IMR-90 (cell line): ENCODE data around the gene MYO3B. TPM values are rescaled to one million over a fixed set of nuclear protein-coding genes. Genes with fewer than 3 reads are reported as not detected.

Source experiments
- ATAC-seq: fragments of 200-7000 bp; cut with Tn5 transposase; 2 replicates; pipeline ENCODE4 v1.9.1; 2020; ENCODE audit warnings: low read depth, mild to moderate bottlenecking, moderate library complexity
- BruUV-seq: library from RNA; stranded (reverse); fragments of 400-500 nt; replicated peaks from 2 replicates; lab custom pipeline; 2021; lab: Mats Ljungman, UMichigan
- CTCF ChIA-PET: fragments of 300-600 bp; formaldehyde crosslinking; extraction: SDS; loops from one replicate; lab custom pipeline; 2021; ENCODE audit warnings: antibody characterized with exemption; lab: Yijun Ruan, JAX
- POLR2A ChIA-PET: fragments of 300-600 bp; sonication (Branson Sonifier 250); formaldehyde crosslinking; loops from one replicate; lab custom pipeline; 2022; ENCODE audit warnings: antibody characterized with exemption; ENCODE audit not compliant: unreplicated experiment; lab: Charles Lee
- DNase-seq: peaks from one replicate; pipeline ENCODE4 v3.0.0; 2013
- H2AFZ ChIP-seq: replicated peaks from 2 replicates; pipeline ENCODE3; 2013; ENCODE audit warnings: low read length, mild to moderate bottlenecking; ENCODE audit not compliant: poor library complexity
- H2AK5ac ChIP-seq: 2 replicates; pipeline ENCODE4 v1.6.1; 2013; ENCODE audit warnings: low read depth, low read length, inconsistent platforms
- H2AK9ac ChIP-seq: replicated peaks from 2 replicates; pipeline ENCODE3; 2013; ENCODE audit warnings: mild to moderate bottlenecking, low read depth, low read length, moderate library complexity; ENCODE audit not compliant: poor library complexity
- H2BK120ac ChIP-seq: 2 replicates; pipeline ENCODE4 v1.6.1; 2013; ENCODE audit warnings: low read depth, low read length, inconsistent platforms
- H2BK15ac ChIP-seq: 3 replicates; pipeline ENCODE4 v1.6.1; 2013; ENCODE audit warnings: low read depth, low read length, inconsistent platforms
- H2BK20ac ChIP-seq: 2 replicates; pipeline ENCODE4 v1.6.1; 2013; ENCODE audit warnings: low read depth, mild to moderate bottlenecking, inconsistent platforms, low read length, moderate library complexity
- H2BK5ac ChIP-seq: 2 replicates; pipeline ENCODE4 v1.6.1; 2013; ENCODE audit warnings: mild to moderate bottlenecking, low read depth, low read length, inconsistent platforms; ENCODE audit not compliant: poor library complexity, severe bottlenecking
- H3K14ac ChIP-seq: replicated peaks from 2 replicates; pipeline ENCODE4 v1.6.1; 2013; ENCODE audit warnings: low read depth, low read length, inconsistent platforms
- H3K18ac ChIP-seq: 2 replicates; pipeline ENCODE4 v1.6.1; 2013; ENCODE audit warnings: low read depth, low read length, control low read depth
- H3K23ac ChIP-seq: 2 replicates; pipeline ENCODE4 v1.6.1; 2013; ENCODE audit warnings: low read depth, low read length, inconsistent platforms
- H3K27ac ChIP-seq: 2 replicates; pipeline ENCODE4 v1.5.1; 2013; ENCODE audit warnings: mild to moderate bottlenecking, control low read depth, low read length; ENCODE audit not compliant: insufficient read depth
- H3K27me3 ChIP-seq: 2 replicates; pipeline ENCODE4 v1.6.1; 2013; ENCODE audit warnings: low read length; ENCODE audit not compliant: control insufficient read depth, insufficient read depth
- H3K36me3 ChIP-seq: 2 replicates; pipeline ENCODE4 v1.6.1; 2013; ENCODE audit warnings: low read length, mixed read lengths; ENCODE audit not compliant: control insufficient read depth, insufficient read depth
- H3K4ac ChIP-seq: 2 replicates; pipeline ENCODE4 v1.6.1; 2013; ENCODE audit warnings: low read depth, low read length, inconsistent platforms
- H3K4me1 ChIP-seq: 2 replicates; pipeline ENCODE4 v1.6.1; 2013; ENCODE audit warnings: low read length, mixed read lengths; ENCODE audit not compliant: control insufficient read depth, insufficient read depth
- H3K4me2 ChIP-seq: 2 replicates; pipeline ENCODE4 v1.6.1; 2013; ENCODE audit warnings: low read depth, mild to moderate bottlenecking, control low read depth, low read length, moderate library complexity
- H3K4me3 ChIP-seq: 2 replicates; pipeline ENCODE4 v1.5.1; 2013; ENCODE audit warnings: low read depth, mild to moderate bottlenecking, control low read depth, low read length, moderate library complexity; ENCODE audit not compliant: insufficient read depth
- H3K56ac ChIP-seq: 2 replicates; pipeline ENCODE4 v1.6.1; 2013; ENCODE audit warnings: low read length, inconsistent platforms; ENCODE audit not compliant: insufficient read depth; ENCODE audit errors: extremely low read depth
- H3K79me1 ChIP-seq, 2 experiments: 2 replicates each; pipeline ENCODE4 v1.6.1; 2013; ENCODE audit warnings: low read length in 2 of 2, inconsistent platforms in 1 of 2, low read depth in 1 of 2
- H3K9ac ChIP-seq: 2 replicates; pipeline ENCODE4 v1.6.1; 2013; ENCODE audit warnings: low read depth, low read length, control low read depth
- H3K9me1 ChIP-seq: 2 replicates; pipeline ENCODE4 v1.6.1; 2013; ENCODE audit warnings: low read length, inconsistent platforms; ENCODE audit not compliant: insufficient read depth
- H3K9me3 ChIP-seq: 2 replicates; pipeline ENCODE4 v1.6.1; 2013; ENCODE audit warnings: low read length; ENCODE audit not compliant: control insufficient read depth, insufficient read depth
- H4K20me1 ChIP-seq: 2 replicates; pipeline ENCODE4 v1.6.1; 2013; ENCODE audit warnings: low read length, inconsistent platforms; ENCODE audit not compliant: insufficient read depth
- H4K5ac ChIP-seq: 2 replicates; pipeline ENCODE4 v1.6.1; 2013; ENCODE audit warnings: mild to moderate bottlenecking, low read depth, low read length, control low read depth
- H4K8ac ChIP-seq, 2 experiments: 2 replicates each; pipeline ENCODE4 v1.6.1; 2013; ENCODE audit warnings: low read depth in 2 of 2, low read length in 2 of 2, control low read depth in 1 of 2, inconsistent platforms in 1 of 2
- H4K91ac ChIP-seq: 2 replicates; pipeline ENCODE4 v1.6.1; 2013; ENCODE audit warnings: low read depth, low read length, inconsistent platforms; ENCODE audit not compliant: insufficient read depth
- BHLHE40 ChIP-seq: fragments of 150-350 bp; IDR thresholded peaks from 2 replicates; pipeline ENCODE4 v1.6.1; 2016; ENCODE audit warnings: mild to moderate bottlenecking, low read depth, low read length
- CEBPB ChIP-seq: IDR thresholded peaks from 2 replicates; pipeline ENCODE4 v1.6.1; 2012; ENCODE audit warnings: low read depth, low read length, improper control_type of control experiment
- CHD1 ChIP-seq: IDR thresholded peaks from 2 replicates; pipeline ENCODE4 v1.6.1; 2012; ENCODE audit warnings: low read depth, low read length, improper control_type of control experiment
- MXI1 ChIP-seq: IDR thresholded peaks from 2 replicates; pipeline ENCODE4 v1.6.1; 2012; ENCODE audit warnings: low read depth, mild to moderate bottlenecking, low read length, moderate library complexity, borderline replicate concordance
- WGBS, 2 experiments: methylation state at CpG; one replicate each; pipeline versions ENCODE4 v1.1.5 to v1.1.7; 2013; ENCODE audit warnings: missing lambda C conversion rate in 2 of 2; ENCODE audit not compliant: insufficient read length in 1 of 2; ENCODE audit errors: extremely low coverage in 2 of 2; 5-methylcytosine and 5-hydroxymethylcytosine counted together
- dilution Hi-C: fragments of 300-500 bp; cut with HindIII; formaldehyde crosslinking; loops from one replicate; pipeline ENCODE4 v1.14.3; 2018; ENCODE audit warnings: low sequenced_read_pairs; ENCODE audit not compliant: unreplicated experiment
- in situ Hi-C: fragments of 300-500 bp; cut with MboI; formaldehyde crosslinking; loops from 3 replicates; pipeline ENCODE4 v1.14.3; 2019; ENCODE audit warnings: low sequenced_read_pairs, inconsistent platforms, mixed read lengths
- intact Hi-C: fragments of 100-400 bp; cut with micrococcal nuclease; formaldehyde crosslinking; loops from 2 replicates; pipeline ENCODE4 v1.10.0; 2022
- polyA plus RNA-seq, 3 experiments: library from polyadenylated mRNA; depleted of rRNA; stranded (reverse); fragments of >200 nt; gene quantifications; 2 replicates each; pipeline ENCODE4 v1.2.3, GENCODE V29; 2012; ENCODE audit warnings: low replicate concordance in 1 of 3
- total RNA-seq: library from RNA; depleted of rRNA; stranded (reverse); fragments of >200 nt; gene quantifications from 2 replicates; pipeline ENCODE4 v1.2.3, GENCODE V29; 2012

The MYO3B gene
- total and polyA plus RNA-seq, 2 of the 4 experiments (the other 2 are of a cell fraction), result 0.02 TPM; not detected in 1

DNA sequence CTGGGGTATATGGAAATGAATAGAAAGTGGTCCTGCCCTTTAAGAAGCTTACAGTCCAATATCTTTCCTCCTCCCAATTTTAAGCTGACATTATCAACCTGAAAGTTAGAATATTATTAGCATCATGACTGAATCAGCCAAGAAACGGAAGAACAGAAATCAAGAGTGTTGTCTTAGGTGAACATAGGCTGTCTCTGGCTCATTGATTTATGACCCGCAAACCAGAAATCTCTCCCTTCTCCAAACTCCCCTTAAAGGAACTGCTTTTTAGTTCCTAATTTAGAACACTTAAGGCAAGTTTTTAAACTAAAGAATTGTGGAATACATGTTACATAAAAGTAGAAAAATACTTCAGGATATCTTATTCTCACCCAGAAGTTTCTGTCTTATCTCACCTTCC lies 62.7 kb downstream of the MYO3B start:
- no peak for TF ChIP-seq MXI1
- no peak for TF ChIP-seq CHD1
- no peak for TF ChIP-seq CEBPB
- TF ChIP-seq BHLHE40, result no peak
- BruUV-seq, result no TSS peak
- H4K91ac ChIP-seq, result no peak overlapping the region
- no peak for ATAC-seq
- H2BK120ac ChIP-seq, result no peak overlapping the region
- H2BK5ac ChIP-seq, result no peak overlapping the region
- no peaks in the 10 kb centered on the region for H3K9me1 ChIP-seq
- no peak overlapping the region for H3K4me2 ChIP-seq
- no peaks in the 10 kb centered on the region for H3K9me3 ChIP-seq
- no peaks in the 10 kb centered on the region for H3K36me3 ChIP-seq
- dilution Hi-C loops (no loop called here), intact Hi-C loops (no loop called here), in situ Hi-C loops (no loop called here)
- H3K4ac ChIP-seq, result no peak overlapping the region
- no peak overlapping the region for H3K14ac ChIP-seq
- H2AK5ac ChIP-seq, result no peak overlapping the region
- WGBS, 2 experiments, result no CpG with 5 or more reads among the region's 2 CpGs
- H3K23ac ChIP-seq, result no peak overlapping the region
- no peaks in the 10 kb centered on the region for H3K4me1 ChIP-seq
- H4K5ac ChIP-seq, result no peak overlapping the region
- no peaks in the 10 kb centered on the region for H4K20me1 ChIP-seq
- no peaks in the 10 kb centered on the region for H3K79me1 ChIP-seq
- no peak overlapping the region for H2BK15ac ChIP-seq
- H3K9ac ChIP-seq, result no peak overlapping the region
- H3K27ac ChIP-seq, result no peak overlapping the region
- H2AFZ ChIP-seq, result no peak overlapping the region
- H2AK9ac ChIP-seq, result no peak overlapping the region
- no peak overlapping the region for H3K18ac ChIP-seq
- no peak for DNase-seq
- ChIA-PET CTCF (no interaction called here), POLR2A (no interaction called here)
- peaks cover 22% of the 10 kb centered on the region for H3K27me3 ChIP-seq
- H3K4me3 ChIP-seq, result no peak overlapping the region
- no peak overlapping the region for H3K56ac ChIP-seq
- no peak overlapping the region for H2BK20ac ChIP-seq
- no peak overlapping the region for H4K8ac ChIP-seq
